ENCODE data around the gene MTMR6.

The MTMR6 gene

DNA sequence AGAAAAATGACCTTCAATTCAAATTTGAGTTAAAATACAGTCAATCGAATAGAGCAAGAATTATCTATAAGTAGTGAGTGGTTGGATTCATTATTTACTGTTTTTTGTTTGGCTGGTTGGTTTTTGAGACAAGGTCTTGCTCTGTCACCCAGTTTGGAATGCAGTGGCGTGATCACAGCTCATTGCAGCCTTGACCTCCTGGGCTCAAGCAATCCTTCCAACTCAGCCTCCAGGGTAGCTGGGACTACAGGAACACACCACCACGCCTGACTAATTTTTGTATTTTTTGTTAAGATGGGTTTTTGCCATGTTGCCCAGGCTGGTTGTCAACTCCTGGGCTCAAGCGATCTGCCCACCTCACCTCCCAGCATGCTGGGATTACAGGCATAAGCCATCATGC is 25.0 kb downstream of the MTMR6 start:
- Histone ChIP-seq H3K9ac (ENCODE audit: low read depth, low read length, poor library complexity, severe bottlenecking) (no peak overlapping the region), H3K9me3 (ENCODE audit: insufficient read depth, low read depth, low read length) (no peaks in the 10 kb centered on the region), H3F3A (ENCODE audit: low read depth) (no peaks in the 10 kb centered on the region), H3K36me3 (ENCODE audit: insufficient read depth, low read length) (peaks cover 75% of the 10 kb centered on the region), H4K20me1 (ENCODE audit: insufficient read depth, low read length, poor library complexity, severe bottlenecking) (no peaks in the 10 kb centered on the region), H3K4me2 (ENCODE audit: low read depth, low read length, poor library complexity, severe bottlenecking) (no peak overlapping the region), H3K79me2 (ENCODE audit: insufficient read depth, low read length) (no peaks in the 10 kb centered on the region), H3K4me3 (ENCODE audit: low read length, poor library complexity, severe bottlenecking) (no peak overlapping the region), H3K4me1 (ENCODE audit: insufficient read depth, low read length, poor library complexity, severe bottlenecking) (no peaks in the 10 kb centered on the region), H2AFZ (ENCODE audit: low read length) (no peak overlapping the region), H3K9me2 (replicated peaks; ENCODE audit: low read depth, low read length) (no peaks in the 10 kb centered on the region), H3K27me3 (ENCODE audit: insufficient read depth, low read length, poor library complexity, severe bottlenecking) (no peaks in the 10 kb centered on the region)
- no peak for TF ChIP-seq EZH2phosphoT487 (IDR thresholded peaks at IDR 0.05; ENCODE audit: borderline replicate concordance)
- TF ChIP-seq, protein P1, sequence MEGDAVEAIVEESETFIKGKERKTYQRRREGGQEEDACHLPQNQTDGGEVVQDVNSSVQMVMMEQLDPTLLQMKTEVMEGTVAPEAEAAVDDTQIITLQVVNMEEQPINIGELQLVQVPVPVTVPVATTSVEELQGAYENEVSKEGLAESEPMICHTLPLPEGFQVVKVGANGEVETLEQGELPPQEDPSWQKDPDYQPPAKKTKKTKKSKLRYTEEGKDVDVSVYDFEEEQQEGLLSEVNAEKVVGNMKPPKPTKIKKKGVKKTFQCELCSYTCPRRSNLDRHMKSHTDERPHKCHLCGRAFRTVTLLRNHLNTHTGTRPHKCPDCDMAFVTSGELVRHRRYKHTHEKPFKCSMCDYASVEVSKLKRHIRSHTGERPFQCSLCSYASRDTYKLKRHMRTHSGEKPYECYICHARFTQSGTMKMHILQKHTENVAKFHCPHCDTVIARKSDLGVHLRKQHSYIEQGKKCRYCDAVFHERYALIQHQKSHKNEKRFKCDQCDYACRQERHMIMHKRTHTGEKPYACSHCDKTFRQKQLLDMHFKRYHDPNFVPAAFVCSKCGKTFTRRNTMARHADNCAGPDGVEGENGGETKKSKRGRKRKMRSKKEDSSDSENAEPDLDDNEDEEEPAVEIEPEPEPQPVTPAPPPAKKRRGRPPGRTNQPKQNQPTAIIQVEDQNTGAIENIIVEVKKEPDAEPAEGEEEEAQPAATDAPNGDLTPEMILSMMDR (conservative IDR thresholded peaks at IDR 0.05; ENCODE audit: low read length): no peak

DNA sequence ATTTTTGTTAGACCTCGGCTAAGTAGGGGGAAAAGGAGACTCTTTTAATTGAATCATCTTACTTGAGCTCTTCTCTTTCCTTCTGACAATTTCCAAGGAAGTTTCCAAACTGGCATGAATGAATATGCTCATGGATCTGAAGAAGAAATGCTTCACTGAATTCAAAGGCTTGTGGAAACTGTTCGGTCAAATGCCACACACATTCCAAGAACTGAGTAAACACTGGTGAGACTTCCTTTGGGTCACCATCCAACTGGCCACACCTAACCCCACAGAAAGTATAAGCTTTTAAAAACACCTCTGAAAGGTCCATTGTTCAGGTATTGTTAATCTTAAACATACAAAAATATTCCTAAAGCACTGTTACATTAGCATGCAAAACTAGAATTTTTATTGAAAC is 33.6 kb downstream of the MTMR6 start:
- H3K9ac ChIP-seq (ENCODE audit: low read depth, low read length, poor library complexity, severe bottlenecking): no peak overlapping the region

DNA sequence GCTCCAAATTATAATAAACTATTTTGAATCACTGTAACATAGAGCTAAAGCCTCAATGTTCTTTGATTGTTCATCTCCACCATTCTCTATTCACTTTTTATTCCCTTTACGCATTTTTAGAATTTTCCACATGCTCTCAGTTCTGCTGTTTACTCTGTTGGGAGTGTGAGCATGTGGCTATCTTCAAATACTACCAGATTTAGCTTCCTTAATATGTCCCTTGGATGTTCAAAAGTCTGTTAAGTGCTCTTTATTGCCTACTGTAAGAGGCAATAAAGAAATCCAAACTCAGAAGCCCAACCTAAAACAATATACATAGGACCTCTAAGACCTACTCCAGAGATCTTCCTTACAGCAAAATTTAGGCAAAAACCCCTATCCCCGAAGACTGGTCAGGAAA is 34.5 kb downstream of the MTMR6 start:
- Histone ChIP-seq H3K9ac (ENCODE audit: low read depth, low read length, poor library complexity, severe bottlenecking) (no peak overlapping the region), H2AFZ (ENCODE audit: low read length) (no peak overlapping the region), H3K4me1 (ENCODE audit: insufficient read depth, low read length, poor library complexity, severe bottlenecking) (no peaks in the 10 kb centered on the region), H3K4me2 (ENCODE audit: low read depth, low read length, poor library complexity, severe bottlenecking) (no peak overlapping the region), H4K20me1 (ENCODE audit: insufficient read depth, low read length, poor library complexity, severe bottlenecking) (peaks cover 4% of the 10 kb centered on the region), H3F3A (ENCODE audit: low read depth) (no peaks in the 10 kb centered on the region), H3K36me3 (ENCODE audit: insufficient read depth, low read length) (peaks cover 67% of the 10 kb centered on the region; the same call in 1 of the 2 replicates), H3K9me2 (replicated peaks; ENCODE audit: low read depth, low read length) (no peaks in the 10 kb centered on the region), H3K9me3 (ENCODE audit: insufficient read depth, low read depth, low read length) (no peaks in the 10 kb centered on the region), H3K4me3 (ENCODE audit: low read length, poor library complexity, severe bottlenecking) (no peak overlapping the region), H3K27me3 (ENCODE audit: insufficient read depth, low read length, poor library complexity, severe bottlenecking) (no peaks in the 10 kb centered on the region), H3K79me2 (ENCODE audit: insufficient read depth, low read length) (no peaks in the 10 kb centered on the region)
- TF ChIP-seq EZH2phosphoT487 (IDR thresholded peaks at IDR 0.05; ENCODE audit: borderline replicate concordance): no peak
- TF ChIP-seq, protein P1 (conservative IDR thresholded peaks at IDR 0.05; ENCODE audit: low read length): no peak

More for the DNA sequence above, 33.6 kb downstream of the MTMR6 start:
- H4K20me1 ChIP-seq (ENCODE audit: insufficient read depth, low read length, poor library complexity, severe bottlenecking): peaks cover 4% of the 10 kb centered on the region
- H3K79me2 ChIP-seq (ENCODE audit: insufficient read depth, low read length): no peaks in the 10 kb centered on the region
- no peaks in the 10 kb centered on the region for H3F3A ChIP-seq (ENCODE audit: low read depth)
- no peak overlapping the region for H3K4me2 ChIP-seq (ENCODE audit: low read depth, low read length, poor library complexity, severe bottlenecking)
- TF ChIP-seq, protein P1 (conservative IDR thresholded peaks at IDR 0.05; ENCODE audit: low read length): no peak
- TF ChIP-seq EZH2phosphoT487 (IDR thresholded peaks at IDR 0.05; ENCODE audit: borderline replicate concordance): no peak
- H2AFZ ChIP-seq (ENCODE audit: low read length): no peak overlapping the region
- no peak overlapping the region for H3K4me3 ChIP-seq (ENCODE audit: low read length, poor library complexity, severe bottlenecking)
- H3K9me2 ChIP-seq (replicated peaks; ENCODE audit: low read depth, low read length): no peaks in the 10 kb centered on the region
- no peaks in the 10 kb centered on the region for H3K9me3 ChIP-seq (ENCODE audit: insufficient read depth, low read depth, low read length)
- H3K27me3 ChIP-seq (ENCODE audit: insufficient read depth, low read length, poor library complexity, severe bottlenecking): no peaks in the 10 kb centered on the region
- H3K4me1 ChIP-seq (ENCODE audit: insufficient read depth, low read length, poor library complexity, severe bottlenecking): no peaks in the 10 kb centered on the region
- peaks cover 73% of the 10 kb centered on the region; the same call in 1 of the 2 replicates for H3K36me3 ChIP-seq (ENCODE audit: insufficient read depth, low read length)
